ENCODE results near the gene SPP1.
"Not testable (repeated sequence)": the region's sequence is repeated elsewhere in the genome, so short reads cannot be mapped to it uniquely, and the experiment has no call there.

The SPP1 gene

DNA sequence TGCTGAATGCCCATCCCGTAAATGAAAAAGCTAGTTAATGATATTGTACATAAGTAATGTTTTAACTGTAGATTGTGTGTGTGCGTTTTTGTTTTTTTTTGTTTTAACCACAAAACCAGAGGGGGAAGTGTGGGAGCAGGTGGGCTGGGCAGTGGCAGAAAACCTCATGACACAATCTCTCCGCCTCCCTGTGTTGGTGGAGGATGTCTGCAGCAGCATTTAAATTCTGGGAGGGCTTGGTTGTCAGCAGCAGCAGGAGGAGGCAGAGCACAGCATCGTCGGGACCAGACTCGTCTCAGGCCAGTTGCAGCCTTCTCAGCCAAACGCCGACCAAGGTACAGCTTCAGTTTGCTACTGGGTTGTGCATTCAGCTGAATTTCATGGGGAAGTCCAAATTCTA is at the start of gene SPP1:
TSS of gene SPP1 (plus strand) at position 249 of the 400 bp plus-strand sequence. CDS start 1,182 bp downstream, outside the sequence.
- DNase-seq = no peak

DNA sequence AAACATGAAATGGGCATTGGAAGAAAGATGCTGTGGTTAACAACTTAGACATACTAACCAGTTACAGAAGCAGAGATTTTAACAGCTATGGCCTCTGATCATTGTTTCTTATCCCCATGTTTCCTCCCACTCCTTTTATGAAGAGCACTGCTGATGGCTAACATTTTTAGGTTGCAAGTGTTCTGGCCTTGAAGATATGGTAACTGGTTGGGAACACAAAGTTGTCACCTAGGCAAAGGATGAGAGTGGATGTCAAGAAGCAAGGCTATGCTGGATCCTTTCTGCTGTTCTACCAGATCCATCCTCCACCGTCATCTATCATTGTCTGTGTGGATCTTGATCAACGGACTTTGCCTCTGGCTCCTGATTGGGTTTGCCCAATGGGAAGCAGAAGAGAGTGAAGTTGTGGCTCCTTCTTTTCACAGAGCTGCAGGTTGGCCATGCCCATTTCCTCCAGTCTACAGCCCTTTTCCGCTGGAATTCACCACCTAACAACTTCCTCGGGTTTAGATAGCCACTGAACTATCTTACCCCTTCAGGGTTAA is 48.9 kb upstream of the SPP1 start:
- no peak for DNase-seq

DNA sequence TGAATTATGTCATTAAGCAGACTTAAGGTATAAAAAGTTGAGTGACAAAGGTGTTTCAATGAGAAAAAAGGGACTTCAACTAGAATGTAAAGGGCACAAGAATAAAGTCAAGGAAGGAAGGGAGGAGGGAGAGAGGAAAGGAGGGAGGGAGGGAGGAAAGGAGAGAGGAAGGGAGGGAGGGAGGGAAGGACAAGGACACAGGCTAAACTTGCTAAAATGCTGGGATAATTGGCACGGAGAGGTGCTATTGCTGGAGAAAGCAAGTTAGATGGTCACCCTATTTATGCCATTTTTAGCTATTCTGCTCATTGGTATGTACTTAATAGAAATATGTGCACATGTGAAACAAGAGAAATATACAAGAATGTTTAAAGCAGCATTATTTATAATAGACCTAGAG is 44.9 kb upstream of the SPP1 start:
- DNase-seq = no peak

DNA sequence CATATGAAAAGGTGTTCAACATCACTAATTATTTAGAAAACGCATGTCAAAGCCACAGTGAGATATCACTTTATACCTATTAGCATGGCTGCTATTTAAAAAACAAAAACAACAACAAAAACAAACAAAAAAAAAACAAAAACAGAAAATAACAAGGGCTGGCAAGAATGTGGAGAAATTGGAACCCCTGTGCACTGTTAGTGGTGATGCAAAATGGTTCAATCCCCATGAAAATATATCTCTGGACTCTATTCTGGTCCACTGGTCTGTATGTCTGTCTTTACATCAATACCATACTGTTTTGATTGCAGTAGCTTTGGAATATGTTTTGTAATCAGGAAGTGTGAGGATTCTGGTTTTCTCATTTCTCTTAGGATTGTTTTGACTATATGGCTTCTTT is 43.6 kb upstream of the SPP1 start:
- no peak for DNase-seq

DNA sequence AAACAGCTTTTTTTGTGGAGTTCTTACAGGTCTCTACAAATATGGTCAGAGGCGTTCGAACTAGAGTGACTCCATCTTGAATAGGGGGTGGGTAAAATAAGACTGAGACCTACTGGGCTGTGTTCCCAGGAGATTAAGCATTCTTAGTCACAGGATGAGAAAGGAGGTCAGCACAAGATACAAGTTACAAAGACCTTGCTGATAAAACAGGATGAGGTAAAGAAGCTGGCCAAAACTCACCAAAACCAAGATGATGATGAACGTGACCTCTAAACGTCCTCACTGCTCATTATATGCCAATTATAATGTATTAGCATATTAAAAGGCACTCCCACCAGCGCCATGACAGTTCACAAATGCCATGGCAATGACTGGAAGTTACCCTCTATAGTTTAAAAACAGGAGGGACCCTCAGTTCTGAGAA is 42.8 kb upstream of the SPP1 start:
- DNase-seq = no peak

DNA sequence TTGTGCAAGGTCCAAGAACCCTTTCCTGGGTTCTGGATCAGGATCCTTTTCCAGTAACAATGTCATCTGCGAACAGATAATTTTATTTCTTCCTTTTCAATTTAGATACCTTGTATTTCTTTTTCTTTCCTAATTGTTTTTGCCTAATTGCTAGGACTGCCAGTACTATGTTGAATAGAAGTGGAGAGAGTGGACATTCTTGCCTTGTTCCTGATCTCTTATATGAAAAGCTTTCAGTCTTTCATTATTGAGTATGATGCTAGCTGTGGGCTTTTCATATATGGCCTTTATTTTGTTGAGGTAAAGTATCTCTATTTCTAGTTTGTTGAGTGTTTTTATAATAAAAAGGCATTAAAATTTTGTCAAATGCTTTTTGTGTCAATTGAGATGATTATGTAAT is 42.2 kb upstream of the SPP1 start:
- no peak for DNase-seq

DNA sequence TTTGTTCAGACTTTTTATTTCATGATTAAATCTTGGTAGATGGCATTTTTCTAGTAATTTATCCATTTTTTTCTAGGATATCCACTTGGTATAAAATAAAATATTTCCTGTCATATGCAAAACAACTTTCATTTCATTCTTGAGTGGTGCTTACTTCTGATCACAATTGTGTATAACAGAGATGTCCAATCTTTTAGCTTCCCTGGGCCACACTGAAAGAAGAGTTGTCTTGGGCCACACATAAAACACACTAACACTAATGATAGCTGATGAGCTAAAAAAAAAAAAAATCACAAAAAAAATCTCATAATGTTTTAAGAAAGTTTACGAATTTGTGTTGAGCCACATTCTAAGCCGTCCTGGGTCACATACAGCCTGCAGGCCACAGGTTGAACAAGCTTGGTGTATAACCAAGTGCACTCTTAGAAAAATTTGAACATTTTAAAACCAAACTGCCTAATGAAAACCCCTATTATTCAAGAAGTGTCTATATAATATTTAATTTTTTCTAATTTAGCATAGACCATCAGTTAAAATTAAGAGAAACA is 41.3 kb upstream of the SPP1 start:
- DNase-seq = no peak

DNA sequence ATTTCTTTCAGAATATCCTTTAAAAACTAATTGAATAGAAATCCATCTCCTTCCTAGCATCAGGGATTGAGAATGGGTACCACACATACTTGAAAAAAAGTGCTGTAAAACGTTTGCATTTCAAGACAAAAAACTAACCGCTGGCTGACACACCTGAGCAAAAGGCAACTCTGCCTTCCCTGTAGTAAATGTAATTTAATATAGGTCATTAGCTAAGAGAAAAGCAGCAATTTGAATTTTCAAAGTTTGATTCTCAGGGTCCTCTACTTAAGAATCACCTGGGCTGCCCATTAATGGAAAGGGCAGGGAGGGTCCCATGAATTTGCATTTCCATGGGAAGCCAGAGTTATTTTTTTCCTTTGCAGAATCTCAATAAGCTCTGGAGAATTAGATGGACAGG is 40.5 kb upstream of the SPP1 start:
- no peak for DNase-seq

DNA sequence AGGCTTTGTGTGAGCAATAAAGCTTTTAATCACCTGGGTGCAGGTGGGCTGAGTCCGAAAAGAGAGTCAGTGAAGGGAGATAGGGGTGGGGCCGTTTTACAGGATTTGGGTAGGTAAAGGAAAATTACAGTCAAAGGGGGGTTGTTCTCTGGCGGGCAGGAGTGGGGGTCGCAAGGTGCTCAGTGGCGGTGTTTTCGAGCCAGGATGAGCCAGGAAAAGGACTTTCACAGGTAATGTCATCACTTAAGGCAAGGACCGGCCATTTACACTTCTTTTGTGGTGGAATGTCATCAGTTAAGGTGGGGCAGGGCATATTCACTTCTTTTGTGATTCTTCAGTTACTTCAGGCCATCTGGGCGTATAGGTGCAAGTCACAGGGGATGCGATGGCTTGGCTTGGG is 39.6 kb upstream of the SPP1 start:
- not testable (repeated sequence) for DNase-seq

DNA sequence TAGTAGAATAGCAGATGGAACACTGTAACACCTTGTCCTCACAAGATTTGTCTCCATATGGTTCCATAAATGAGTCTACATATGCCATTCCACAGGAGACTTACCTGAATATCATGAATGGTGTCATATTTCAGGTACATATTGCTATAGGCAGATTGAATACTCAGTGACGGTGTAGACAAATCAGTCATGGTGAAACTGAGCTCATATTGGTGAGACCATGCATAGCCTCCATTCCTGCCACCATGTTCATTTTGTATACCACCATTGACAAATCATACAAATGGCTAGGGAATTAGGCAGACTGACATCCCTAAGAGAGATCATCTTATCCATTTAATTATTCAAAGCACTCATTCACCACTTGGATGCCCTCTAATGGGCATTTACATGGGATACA is 38.0 kb upstream of the SPP1 start:
- DNase-seq = no peak

DNA sequence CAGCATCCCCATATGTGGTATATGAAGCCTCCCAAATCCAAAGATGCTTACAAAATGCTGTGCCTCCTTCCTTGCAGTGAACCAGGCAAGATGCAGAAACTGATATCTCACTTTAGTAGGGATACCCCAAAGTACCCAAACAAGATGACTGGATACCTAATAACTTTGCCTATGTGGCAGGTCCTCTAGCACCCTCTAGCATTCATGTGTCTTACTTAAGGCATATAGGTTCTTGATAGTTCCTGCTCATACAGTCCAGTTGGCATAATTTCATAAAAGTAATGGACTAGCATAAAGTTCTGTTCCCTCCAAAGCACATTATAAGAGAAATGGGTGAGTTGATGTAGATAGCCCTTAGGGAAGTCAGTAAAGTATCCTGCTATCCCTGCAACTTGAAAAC is 36.8 kb upstream of the SPP1 start:
- DNase-seq = no peak

DNA sequence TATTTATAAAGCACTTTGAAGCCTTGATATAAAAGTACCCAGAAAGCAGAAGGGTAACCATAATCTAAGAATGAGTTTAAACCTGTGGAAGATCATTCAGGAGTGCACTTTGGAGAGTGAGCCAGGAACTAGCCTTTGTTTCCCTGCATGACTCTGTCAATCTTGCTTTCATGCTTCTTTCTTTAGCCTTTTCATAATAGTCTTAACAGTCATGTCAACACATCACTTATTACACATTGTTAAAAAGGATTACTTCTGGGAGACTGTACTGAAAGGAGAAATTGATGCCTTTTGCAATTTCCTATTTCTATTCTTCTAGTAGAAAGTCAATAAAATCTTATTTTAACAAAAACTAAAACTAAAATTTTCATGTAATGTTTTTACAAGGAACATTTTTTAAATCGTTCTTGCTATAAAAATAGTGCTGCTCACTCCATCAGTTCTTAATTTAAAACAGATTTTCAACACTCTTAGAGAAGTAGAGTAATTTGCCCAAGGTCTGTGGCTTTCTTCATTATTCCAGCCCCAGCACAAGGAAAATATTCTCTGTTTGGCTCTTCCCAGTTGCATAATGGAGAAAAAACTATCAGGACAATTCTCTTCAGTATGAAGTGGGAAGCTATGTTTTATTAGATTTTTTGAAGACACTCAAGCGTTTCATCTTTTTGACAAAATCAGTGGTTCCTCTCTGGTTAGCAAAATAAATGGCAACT is 35.4 kb upstream of the SPP1 start:
- DNase-seq = no peak

DNA sequence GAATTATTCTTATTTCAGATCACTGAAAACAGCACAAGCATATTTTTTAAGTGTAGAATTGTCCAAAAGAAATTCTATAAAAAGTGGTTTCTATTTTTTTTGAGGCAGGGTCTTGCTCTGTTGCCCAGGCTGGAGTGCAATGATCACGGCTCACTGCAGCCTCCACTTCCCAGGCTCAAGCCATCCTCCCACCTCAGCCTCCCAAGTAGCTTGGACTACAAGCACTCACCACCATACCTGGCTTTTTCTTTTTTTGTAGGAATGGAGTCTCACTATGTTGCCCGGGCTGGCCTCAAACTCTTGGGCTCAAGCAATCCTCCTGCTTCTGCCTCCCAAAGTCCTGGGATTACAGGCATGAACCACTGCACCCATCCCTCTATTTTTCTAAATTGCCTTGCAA is 34.7 kb upstream of the SPP1 start:
- not testable (repeated sequence) for DNase-seq

DNA sequence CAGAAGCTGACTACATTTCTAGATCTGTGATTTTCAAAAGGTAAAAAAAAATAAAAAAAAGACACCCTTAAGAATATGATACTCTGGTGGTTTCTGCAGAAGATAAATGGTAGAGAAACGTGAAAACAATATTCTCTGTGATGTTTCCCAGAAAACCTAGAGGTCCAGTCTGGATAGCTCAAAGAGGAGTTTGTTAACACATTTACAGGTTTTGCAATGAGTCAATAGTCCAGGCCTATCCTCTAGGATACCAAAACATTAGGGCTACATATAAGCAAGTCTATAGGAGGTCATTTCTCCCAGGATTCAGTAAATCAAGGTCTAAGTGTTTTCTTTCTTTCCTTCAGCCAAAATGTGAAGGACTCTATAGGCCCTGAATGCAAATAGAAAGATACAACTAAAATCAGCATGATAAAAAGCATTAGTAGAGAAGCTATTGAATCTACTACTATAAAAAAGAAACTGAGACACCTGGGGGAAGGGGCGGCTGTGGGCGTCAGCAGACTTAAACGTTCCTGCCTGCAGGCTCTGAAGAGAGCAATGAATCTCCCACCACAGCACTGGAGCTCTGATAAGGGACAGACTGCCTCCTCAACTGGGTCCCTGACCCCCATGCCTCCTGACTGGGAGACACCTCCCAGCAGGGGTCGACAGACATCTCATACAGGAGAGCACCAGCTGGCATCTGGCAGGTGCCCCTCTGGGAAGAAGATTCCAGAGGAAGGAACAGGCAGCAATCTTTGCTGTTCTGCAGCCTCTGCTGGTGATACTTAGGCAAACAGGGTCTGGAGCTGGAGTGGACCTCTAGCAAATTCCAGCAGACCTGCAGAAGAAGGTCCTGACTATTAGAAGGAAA is 33.7 kb upstream of the SPP1 start:
- no peak for DNase-seq

DNA sequence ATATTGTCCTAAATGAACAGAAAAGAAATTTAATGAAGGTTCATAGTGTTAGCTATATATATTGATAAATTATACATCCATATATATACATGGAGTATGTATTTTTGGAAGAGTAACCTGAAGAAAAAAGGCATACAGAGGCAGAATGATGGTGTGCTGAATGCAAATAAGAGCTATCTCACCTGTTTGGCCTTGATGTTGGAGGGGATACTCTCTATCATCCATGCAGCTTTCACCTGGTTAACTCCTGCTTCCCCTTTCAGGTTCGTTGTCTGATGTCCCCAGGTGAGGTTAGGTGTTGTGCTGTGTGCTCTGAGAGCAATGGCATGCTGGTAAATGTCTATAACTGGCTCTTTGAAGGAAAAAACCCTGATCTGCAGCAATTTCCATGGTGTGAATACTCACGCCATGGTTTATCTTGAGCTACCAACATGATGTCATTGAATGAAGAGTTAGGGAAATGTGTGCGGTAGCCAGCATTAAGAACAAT is 31.8 kb upstream of the SPP1 start:
- DNase-seq = no peak

DNA sequence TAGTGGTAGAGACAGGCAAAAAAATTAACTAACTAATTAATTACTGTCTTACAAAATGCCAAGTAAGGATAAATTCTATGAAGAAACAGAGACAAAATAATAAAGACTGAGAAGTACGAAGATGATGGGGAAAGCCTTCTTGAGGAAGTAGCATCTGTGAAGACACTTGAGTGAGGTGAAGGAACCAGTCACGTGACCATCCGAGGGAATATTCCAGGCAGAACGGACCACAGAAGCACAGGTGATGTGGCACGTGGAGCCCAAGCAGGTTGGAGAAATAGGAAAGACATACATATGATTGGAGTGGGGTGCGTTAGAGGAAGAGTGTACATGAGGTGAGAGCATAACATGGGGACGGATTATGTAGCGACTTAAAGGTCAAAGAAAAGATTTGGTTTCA is 30.5 kb upstream of the SPP1 start:
- DNase-seq = no peak

DNA sequence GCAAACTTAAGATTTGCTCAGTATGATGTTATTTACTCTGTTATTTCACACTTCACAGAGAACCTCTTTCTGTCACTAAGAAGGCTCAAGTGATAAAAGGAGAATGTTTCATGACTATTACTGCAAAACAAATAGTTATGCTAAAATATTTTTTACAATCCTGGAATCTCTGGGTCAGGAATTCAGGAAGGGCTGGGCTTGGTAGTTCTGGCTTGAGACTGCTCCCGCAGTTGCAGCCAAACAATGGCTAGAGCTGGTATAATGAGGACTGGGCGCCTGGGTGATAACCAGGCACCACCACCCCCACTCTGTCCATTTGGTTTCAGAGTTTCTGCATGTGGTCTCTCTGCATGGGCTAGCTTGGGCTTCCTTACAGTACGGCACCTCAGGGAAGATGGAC is 28.7 kb upstream of the SPP1 start:
- DNase-seq = no peak

DNA sequence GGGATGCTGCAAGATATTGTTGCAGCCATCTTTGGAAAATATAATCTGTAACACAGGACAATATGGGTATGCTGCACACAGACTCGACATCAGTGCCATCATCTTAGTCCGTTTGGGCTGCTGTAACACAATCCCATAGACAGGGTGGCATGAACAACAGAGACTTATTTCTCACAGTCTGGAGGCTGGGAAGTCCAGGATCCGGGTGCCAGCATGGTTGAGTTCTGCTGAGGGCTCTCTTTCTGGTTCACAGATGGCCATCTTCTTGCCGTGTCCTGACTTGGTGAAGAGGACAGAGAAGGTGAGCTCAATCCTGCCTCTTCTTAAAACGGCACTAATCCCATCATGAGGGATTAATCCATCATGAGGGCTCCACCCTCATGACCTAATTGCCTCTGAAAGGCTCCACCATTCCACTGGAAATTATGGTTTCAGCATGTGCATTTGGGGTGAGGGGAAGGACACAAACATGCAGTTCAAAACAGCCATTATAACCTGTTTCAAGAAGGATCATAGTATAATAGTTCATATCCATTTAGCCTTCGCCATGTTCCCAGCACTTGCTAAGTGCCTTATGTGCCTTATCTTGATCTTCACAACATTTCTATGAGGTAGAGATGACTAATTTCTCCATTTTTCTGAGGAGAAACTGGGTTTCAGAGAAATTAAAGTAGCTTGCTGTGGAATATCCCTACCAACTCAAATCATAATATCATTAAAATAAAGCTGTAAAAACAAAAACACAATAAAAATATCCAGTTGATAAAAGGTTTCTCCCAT is 27.9 kb upstream of the SPP1 start:
- no peak for DNase-seq

DNA sequence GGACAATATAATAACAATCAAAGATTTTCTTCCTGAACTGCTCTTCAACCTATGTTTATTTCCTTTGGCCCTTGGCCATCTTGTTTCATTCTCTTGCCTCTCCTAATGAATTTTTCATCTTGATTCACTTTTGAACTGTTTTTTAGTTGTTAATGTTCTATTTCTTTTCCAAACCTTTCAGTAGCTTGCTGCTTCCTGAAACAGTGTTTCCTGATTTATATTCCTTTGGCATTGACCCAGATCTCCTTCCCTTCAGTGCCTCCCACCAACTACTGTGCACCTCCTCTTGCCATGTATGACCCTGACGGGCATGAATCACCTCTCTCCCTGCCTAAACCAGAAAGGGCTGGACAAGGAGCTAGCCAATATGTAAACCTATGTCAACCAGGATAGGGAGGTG is 25.6 kb upstream of the SPP1 start:
- DNase-seq = no peak

DNA sequence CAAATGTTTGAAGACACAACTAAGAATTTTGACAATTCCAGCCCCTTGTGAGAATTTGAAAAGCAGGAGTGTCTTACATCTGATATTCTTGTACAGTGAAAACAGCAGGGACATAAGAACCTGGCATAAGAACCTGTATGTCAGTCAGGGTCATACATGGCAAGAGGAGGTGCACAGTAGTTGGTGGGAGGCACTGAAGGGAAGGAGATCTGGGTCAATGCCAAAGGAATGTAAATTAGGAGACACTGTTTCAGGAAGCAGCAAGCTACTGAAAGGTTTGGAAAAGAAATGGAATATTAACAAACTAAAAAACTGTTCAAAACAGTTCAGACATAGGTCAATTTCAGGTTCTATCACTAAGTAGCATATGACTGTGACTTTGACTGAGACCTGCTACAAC is 25.0 kb upstream of the SPP1 start:
- DNase-seq = no peak

DNA sequence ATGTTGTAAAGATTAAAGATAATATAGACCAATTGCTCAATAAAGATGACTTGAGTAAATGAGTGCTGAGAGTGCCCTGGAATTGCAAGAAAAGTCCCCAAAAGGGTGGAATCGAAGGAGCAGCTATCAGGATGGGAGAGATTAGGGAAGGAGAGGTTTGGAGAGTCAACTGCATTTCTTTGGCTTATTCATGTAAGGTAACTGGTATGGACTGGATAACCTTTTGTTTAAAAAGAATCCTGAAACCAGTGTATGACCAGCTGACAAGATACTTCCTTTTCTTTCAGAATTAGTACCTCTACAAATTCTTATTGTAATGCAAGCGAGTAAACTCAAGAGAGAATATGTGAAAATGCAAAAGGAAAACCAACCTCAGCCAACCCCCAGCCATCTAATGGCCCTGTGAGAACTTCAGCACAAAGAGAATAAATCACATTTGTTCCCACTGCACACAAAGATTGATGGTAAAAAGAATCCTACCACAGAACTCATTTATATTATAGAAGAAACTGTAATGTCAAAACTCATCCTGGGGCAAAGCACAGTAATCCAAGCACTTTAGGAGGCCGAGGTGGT is 24.5 kb upstream of the SPP1 start:
- DNase-seq = no peak

DNA sequence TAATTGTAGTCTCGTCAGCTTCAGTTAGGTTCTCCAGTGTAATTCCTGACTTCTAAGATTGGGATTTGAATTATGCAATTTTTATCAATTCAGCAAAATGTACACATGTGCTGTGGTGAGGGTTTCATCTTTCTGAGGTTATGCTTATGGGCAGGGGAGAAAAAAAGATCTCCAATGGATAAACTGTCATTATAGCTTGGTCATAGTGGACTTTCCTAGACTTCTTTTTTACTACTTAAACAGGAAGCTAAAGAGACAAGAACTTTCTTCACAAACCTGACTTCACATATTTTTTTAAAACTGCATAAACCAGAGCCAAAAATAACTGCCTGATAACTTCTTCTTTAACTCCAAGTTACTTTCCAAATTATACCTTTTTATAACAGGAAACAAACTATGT is 21.7 kb upstream of the SPP1 start:
- no peak for DNase-seq

DNA sequence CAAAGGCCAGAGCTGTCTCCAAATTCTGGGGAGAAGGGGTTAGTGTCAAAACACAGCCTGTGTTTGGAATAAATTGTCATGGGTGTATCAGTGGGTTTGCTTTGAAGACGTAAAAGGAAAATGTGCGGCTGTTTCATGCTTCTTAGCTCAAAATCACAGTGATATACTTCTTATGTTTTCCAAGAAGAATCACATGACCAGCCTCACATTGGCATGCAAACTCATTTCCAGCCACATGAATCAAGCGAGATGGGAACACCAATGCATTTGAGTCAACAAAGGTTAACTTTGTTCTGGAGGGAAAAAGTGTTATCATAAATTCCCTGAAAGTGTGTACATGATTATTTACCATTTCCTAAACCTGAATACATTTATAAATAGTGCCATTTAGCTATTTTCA is 19.0 kb upstream of the SPP1 start:
- no peak for DNase-seq

Data from NCI-H1436 treated with DMSO at 0.1 percent for 48 hours (cell line).